SIG-M5 (cell line): ENCODE data around the gene TEKT4.
"Not testable (repeated sequence)": the region's sequence is repeated elsewhere in the genome, so short reads cannot be mapped to it uniquely, and the experiment has no call there.

Experiments
- DNase-seq: peaks from one replicate; lab custom pipeline; 2025; lab: John Stamatoyannopoulos, UW

The TEKT4 gene

GRCh38 chr2:94875820-94876522 is 4.7 kb downstream of the TEKT4 start:
- DNase-seq: no peak

GRCh38 chr2:94876523-94876863 is 5.3 kb downstream of the TEKT4 start:
- DNase-seq: no peak

DNA sequence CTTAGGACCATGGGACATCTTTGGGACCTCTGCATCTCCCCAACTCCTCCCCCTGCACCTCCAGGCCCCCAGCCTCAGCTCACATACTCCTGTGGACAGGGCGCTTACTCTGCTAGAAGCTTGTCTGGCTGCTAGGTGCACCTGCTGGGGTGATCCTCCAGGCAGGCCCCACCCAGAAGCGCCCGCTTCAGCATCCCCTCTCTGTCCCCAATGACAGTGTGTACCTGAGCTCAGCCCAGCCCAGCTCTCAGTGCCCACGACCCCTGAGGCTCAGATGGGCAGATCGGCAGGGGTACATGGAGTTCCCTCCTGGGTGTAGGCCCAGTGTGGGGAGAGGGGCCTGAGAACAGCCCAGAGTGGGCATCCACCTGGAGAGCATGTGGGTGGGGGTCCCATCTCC is 5.9 kb downstream of the TEKT4 start:
- no peak for DNase-seq

- DNase-seq: not testable (repeated sequence)
These were observed 7.3 kb downstream of the TEKT4 start for GRCh38 chr2:94878575-94878974.

GRCh38 chr2:94879314-94879981 is 8.2 kb downstream of the TEKT4 start:
- no peak for DNase-seq

- DNase-seq: no peak
These were observed 8.8 kb downstream of the TEKT4 start for GRCh38 chr2:94879982-94880377.

GRCh38 chr2:94880507-94880906 is 9.3 kb downstream of the TEKT4 start:
- DNase-seq: no peak

DNA sequence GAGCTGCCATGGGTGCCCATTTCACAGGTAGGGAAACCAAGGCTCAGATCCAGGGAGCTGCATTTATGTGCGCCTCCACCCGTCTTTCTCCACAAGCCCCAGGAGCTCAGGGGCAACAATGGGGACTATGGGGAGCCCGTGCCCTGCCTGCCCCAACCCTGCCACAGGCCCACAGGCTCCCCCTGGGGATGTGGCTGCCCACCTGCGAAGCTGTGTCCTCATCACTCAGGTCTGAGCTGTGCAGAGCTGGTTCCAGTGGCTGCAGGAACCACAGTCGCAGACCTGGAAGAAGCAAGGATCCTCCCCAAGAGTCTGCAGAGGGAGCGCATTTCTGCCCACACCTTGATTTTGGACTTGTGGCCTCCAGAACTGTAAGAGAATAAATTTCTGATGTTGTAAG is 9.8 kb downstream of the TEKT4 start:
- no peak for DNase-seq

DNA sequence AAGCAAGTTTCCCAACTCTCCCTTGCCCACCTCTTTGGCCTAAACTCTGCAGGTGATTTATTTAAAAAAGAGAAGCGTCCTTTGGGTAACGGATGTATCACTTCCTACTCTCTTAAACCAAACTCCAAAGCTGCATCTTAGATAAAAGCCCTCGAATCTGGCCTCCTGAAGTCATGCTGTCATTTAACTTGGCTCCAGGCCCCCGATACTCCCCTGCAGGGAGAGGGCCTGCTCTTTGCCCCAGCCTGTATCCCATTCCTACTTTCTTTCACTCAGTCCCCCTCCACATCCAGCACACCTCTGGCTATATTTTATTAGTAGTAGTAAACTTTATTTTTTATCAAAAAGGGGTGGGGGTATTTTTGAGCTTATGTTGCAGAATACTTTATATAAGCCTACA is 19.0 kb downstream of the TEKT4 start:
- DNase-seq: no peak

DNA sequence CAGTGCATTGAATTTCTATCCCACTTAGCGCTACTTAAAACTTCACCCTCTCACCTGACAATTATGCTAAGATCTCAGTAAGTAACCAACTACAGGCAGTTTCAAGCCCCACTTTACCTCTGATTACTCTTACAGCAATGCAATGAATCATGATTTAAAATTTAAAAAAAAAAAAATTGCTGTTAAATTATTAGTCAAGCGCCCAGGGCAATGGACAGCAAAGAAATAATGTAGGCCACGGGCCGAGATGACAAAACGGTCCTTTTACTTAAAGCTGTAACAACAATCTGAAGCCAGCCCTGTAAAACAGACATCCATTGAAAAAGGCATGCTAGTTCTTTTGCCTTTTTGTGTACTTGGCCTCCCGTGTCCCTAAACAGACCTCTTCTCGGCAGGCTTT is 24.0 kb downstream of the TEKT4 start:
- DNase-seq: not testable (repeated sequence)

- DNase-seq: not testable (repeated sequence)
These were observed 35.7 kb downstream of the TEKT4 start for GRCh38 chr2:94906976-94907375.

DNA sequence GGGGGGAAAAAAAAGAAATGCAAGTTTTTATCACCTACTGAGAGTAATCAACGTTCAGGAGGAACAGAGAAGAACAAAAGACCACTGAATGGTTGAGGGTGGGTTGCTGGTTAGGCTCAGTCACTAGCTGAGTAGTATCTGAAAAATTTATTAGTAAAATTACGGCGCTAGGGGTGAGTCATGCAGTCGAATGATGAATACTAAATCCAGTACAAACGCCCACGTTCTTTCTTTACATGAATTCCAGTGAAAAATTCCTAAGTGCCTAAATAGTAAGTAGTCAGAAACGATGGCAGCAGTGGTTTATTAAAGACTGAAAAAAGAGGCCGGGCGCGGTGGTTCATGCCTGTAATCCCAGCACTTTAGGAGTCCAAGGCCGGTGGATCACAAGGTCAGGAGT is 52.0 kb downstream of the TEKT4 start:
- no peak for DNase-seq

DNA sequence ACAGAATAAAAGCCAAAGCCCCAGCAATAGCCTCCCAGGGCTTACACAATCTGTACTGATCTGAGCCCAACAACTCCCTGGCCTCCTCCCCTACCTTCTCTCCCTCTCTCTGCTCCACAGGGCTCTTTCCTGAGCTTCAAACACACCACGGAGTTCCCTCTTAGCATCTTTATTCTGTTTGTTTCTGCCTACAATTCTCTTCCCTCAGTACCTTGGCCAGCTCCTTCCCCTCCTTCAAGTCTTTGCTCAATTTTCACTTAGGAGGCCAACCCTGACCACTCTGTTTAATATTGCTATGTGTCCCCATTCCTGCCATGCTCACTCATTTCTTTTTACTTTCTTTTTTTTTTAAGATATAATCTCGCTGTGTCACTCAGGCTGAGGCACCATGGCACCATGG is 53.8 kb downstream of the TEKT4 start:
- not testable (repeated sequence) for DNase-seq
